CD4-positive, alpha-beta memory T cell (primary cell): ENCODE results near the gene RUVBL2. TPM values are rescaled to one million over a fixed set of nuclear protein-coding genes. Genes with fewer than 3 reads are reported as not detected.

ENCODE experiments used
- CTCF ChIA-PET: fragments of 350-600 bp; sonication (Branson Sonifier 250); formaldehyde crosslinking; loops from one replicate; lab custom pipeline; 2021; ENCODE audit warnings: inconsistent platforms; ENCODE audit not compliant: partially characterized antibody; lab: Charles Lee
- POLR2A ChIA-PET: fragments of 350-600 bp; sonication (Branson Sonifier 250); formaldehyde crosslinking; loops from one replicate; lab custom pipeline; 2021; ENCODE audit not compliant: partially characterized antibody; lab: Charles Lee
- DNase-seq, 5 donors: peaks; one replicate each; pipeline versions ENCODE4 v3.0.0 to v3.0.0-alpha.2; 2020 to 2022; ENCODE audit warnings: mixed read lengths in 1 of 5
- H3K27ac ChIP-seq: one replicate; pipeline ENCODE4 v1.7.0; 2013; ENCODE audit warnings: low read depth, low read length
- H3K27me3 ChIP-seq: 2 replicates; pipeline ENCODE4 v1.7.0; 2013; ENCODE audit warnings: mild to moderate bottlenecking, low read length, moderate library complexity; ENCODE audit not compliant: insufficient read depth
- H3K36me3 ChIP-seq: 2 replicates; pipeline ENCODE4 v1.7.0; 2013; ENCODE audit warnings: mild to moderate bottlenecking, low read length, moderate library complexity; ENCODE audit not compliant: insufficient read depth
- H3K4me1 ChIP-seq: 2 replicates; pipeline ENCODE4 v1.7.0; 2013; ENCODE audit warnings: mild to moderate bottlenecking, low read length, moderate library complexity; ENCODE audit not compliant: insufficient read depth
- H3K4me3 ChIP-seq, 2 donors: one replicate each; pipeline ENCODE4 v1.7.0; 2013; ENCODE audit warnings: low read length in 2 of 2, mild to moderate bottlenecking in 1 of 2
- H3K9me3 ChIP-seq, 2 donors: one replicate each; pipeline ENCODE4 v1.7.0; 2013; ENCODE audit warnings: low read length in 2 of 2, control low read depth in 1 of 2; ENCODE audit not compliant: control insufficient read depth in 1 of 2
- H3K27ac Mint-ChIP-seq, 7 donors: one replicate each; pipeline ENCODE4 v1.8.0; 2020 to 2021; ENCODE audit warnings: mixed read lengths in 7 of 7, mild to moderate bottlenecking in 6 of 7, inconsistent platforms in 3 of 7, moderate library complexity in 3 of 7
- H3K27me3 Mint-ChIP-seq, 2 donors: one replicate each; pipeline ENCODE4 v1.8.0; 2020 to 2021; ENCODE audit warnings: mixed read lengths in 2 of 2
- H3K36me3 Mint-ChIP-seq, 2 donors: one replicate each; pipeline ENCODE4 v1.8.0; 2020 to 2021; ENCODE audit warnings: mixed read lengths in 2 of 2, inconsistent platforms in 1 of 2, mild to moderate bottlenecking in 1 of 2
- H3K4me1 Mint-ChIP-seq, 4 donors: one replicate each; pipeline ENCODE4 v1.8.0; 2020 to 2021; ENCODE audit warnings: mixed read lengths in 4 of 4, mild to moderate bottlenecking in 1 of 4
- H3K4me3 Mint-ChIP-seq, 8 donors: one replicate each; pipeline ENCODE4 v1.8.0; 2020 to 2021; ENCODE audit warnings: mixed read lengths in 8 of 8, mild to moderate bottlenecking in 7 of 8, moderate library complexity in 6 of 8, inconsistent platforms in 3 of 8
- H3K9me3 Mint-ChIP-seq, 8 donors: one replicate each; pipeline ENCODE4 v1.8.0; 2020 to 2021; ENCODE audit warnings: mixed read lengths in 8 of 8, mild to moderate bottlenecking in 5 of 8, inconsistent platforms in 3 of 8, moderate library complexity in 1 of 8
- intact Hi-C: fragments of 100-400 bp; cut with micrococcal nuclease; formaldehyde crosslinking; loops from one replicate; pipeline ENCODE4 v1.15.1; 2023
- polyA plus RNA-seq, 2 donors: library from polyadenylated mRNA; unstranded; fragments of 300-500 nt; fragmentation: Illumina TruSeq; gene quantifications; one replicate each; pipeline ENCODE4 v1.2.3, GENCODE V29; 2021
- total RNA-seq, 2 experiments: library from RNA; stranded (reverse); gene quantifications; one replicate each; pipeline ENCODE4 v1.2.3, GENCODE V29; 2021

The RUVBL2 gene
- total and polyA plus RNA-seq, 4 experiments from 2014 or later: 27.9 to 51.9 (median 38.6) TPM

DNA sequence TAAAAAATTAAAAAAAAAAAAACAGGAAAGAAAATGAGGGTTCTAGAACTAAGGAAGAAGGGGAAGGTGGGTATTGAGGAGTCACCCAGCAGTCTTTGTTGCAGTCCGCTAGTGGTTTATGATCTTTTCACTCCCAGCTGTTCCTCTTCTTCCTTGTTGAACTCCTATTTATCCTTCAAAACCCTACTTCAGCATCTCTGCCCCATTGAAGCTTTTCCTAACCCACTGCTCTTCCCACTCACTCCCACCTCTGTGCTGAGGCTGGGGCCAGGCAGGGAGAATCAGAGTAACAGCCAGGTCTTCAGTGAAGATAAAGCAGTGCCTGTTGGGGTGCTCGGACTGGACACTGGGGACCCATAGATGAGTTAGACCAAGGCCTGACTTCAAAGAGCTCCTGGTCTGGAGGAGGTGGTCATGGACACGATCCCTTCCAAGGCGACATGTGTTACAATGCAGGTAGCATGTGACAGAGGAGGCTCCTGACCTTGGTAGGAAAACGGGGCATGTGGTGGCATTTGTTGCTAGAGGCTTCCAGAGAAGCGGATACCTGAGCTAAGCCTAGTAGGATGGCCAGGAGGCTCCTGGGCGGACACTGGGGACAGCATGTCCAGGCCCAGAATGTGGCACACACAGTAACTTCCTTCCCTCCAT is 11.4 kb downstream of the RUVBL2 start:
- no peaks in the 10 kb centered on the region for H3K27me3 Mint-ChIP-seq
- no peak overlapping the region for H3K27ac Mint-ChIP-seq
- peaks cover 0 to under 1% (median 0%) of the 10 kb centered on the region in 4 donors for H3K4me1 Mint-ChIP-seq
- DNase-seq: no peak
- peaks cover 12 to 34% of the 10 kb centered on the region in 2 donors for H3K36me3 Mint-ChIP-seq
- H3K9me3 Mint-ChIP-seq: no peaks in the 10 kb centered on the region
- Histone ChIP-seq H3K27ac (no peak overlapping the region), H3K9me3 (no peaks in the 10 kb centered on the region), H3K36me3 (peaks cover 11% of the 10 kb centered on the region), H3K4me1 (no peaks in the 10 kb centered on the region), H3K4me3 (no peak overlapping the region), H3K27me3 (no peaks in the 10 kb centered on the region)
- intact Hi-C loops: no loop called here
- H3K4me3 Mint-ChIP-seq: no peak overlapping the region
- ChIA-PET POLR2A (no interaction called here), CTCF (no interaction called here)

DNA sequence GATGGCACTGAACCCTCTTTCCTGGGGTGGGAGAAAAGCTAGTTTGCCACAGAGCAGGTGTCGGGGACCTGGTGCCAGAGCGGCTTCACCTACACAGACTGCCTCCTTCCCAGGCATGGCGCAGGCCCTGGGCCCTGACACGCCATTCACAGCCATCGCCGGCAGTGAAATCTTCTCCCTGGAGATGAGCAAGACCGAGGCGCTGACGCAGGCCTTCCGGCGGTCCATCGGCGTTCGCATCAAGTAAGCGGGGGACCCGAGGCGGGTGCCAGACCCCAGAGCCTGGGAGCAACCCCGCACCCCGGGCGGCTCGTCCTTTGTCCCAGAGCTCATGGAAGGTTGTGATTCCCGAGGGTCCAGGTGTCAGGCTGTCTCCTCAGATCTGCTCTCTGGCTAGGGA is 13.2 kb downstream of the RUVBL2 start:
- peaks cover 21 to 43% of the 10 kb centered on the region in 2 donors for H3K36me3 Mint-ChIP-seq

DNA sequence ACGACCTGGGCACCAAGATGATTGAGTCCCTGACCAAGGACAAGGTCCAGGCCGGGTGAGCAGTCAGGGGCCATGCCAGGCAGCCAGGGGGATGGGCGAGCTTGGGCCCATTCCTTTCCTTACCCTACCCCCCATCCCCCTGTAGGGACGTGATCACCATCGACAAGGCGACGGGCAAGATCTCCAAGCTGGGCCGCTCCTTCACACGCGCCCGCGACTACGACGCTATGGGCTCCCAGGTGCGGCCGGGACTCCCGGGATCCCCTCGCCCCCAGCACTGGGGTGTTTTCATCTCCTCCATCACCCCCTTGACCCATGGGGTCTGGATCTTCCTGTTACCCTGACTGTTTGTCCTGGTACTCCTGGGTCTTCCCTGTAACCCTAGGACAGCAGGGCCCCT is 16.1 kb downstream of the RUVBL2 start:
- Mint-ChIP-seq H3K36me3 (peaks cover 18 to 44% of the 10 kb centered on the region in 2 donors), H3K9me3 (no peaks in the 10 kb centered on the region), H3K27ac (no peak overlapping the region), H3K27me3 (no peaks in the 10 kb centered on the region), H3K4me1 (no peaks in the 10 kb centered on the region), H3K4me3 (no peak overlapping the region)
- Histone ChIP-seq H3K4me3 (no peak overlapping the region), H3K4me1 (no peaks in the 10 kb centered on the region), H3K9me3 (no peaks in the 10 kb centered on the region), H3K27me3 (no peaks in the 10 kb centered on the region), H3K36me3 (peaks cover 24% of the 10 kb centered on the region), H3K27ac (no peak overlapping the region)
- no peak for DNase-seq
- ChIA-PET CTCF (interaction anchor here (3.1 to 3.3 kb wide), 2 partner anchors 11 to 16 kb away, joined by 10 to 24 read pairs; partner anchors contain the start of genes GYS1 and RUVBL2), POLR2A (interaction anchor here (0.9 kb wide), 1 partner anchor 9 kb away, joined by 3 read pairs; no protein-coding TSS in a partner anchor)
- intact Hi-C loops: no loop called here

More for the DNA sequence above, 13.2 kb downstream of the RUVBL2 start:
- POLR2A ChIA-PET: no interaction called here
- Histone ChIP-seq H3K4me3 (no peak overlapping the region), H3K4me1 (no peaks in the 10 kb centered on the region), H3K36me3 (peaks cover 17% of the 10 kb centered on the region), H3K27me3 (no peaks in the 10 kb centered on the region), H3K9me3 (no peaks in the 10 kb centered on the region), H3K27ac (no peak overlapping the region)
- H3K27me3 Mint-ChIP-seq: no peaks in the 10 kb centered on the region
- no peaks in the 10 kb centered on the region for H3K9me3 Mint-ChIP-seq
- H3K4me3 Mint-ChIP-seq: no peak overlapping the region
- CTCF ChIA-PET: no interaction called here
- no peak for DNase-seq
- intact Hi-C loops: no loop called here
- H3K27ac Mint-ChIP-seq: no peak overlapping the region
- H3K4me1 Mint-ChIP-seq: no peaks in the 10 kb centered on the region

DNA sequence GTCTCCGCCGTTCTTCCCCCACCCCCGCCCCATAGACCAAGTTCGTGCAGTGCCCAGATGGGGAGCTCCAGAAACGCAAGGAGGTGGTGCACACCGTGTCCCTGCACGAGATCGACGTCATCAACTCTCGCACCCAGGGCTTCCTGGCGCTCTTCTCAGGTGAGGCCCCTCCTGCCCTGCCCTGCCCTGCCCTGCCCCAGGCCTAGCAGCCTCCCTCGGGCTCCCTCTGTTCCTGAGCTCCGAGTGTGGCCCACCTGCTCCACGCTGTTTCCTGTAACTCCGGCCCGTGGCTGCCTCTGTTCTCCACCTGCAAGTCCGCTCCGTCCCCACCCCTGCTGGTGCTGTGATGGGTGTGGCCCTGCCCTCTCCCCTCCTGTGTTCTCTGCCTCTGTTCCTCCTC is 16.8 kb downstream of the RUVBL2 start:
- no peaks in the 10 kb centered on the region for H3K27me3 Mint-ChIP-seq
- no peak for DNase-seq
- ChIA-PET POLR2A (interaction anchor here (0.9 kb wide), 1 partner anchor 8 kb away, joined by 3 read pairs; no protein-coding TSS in a partner anchor), CTCF (interaction anchor here (3.1 to 3.3 kb wide), 2 partner anchors 12 to 17 kb away, joined by 10 to 24 read pairs; partner anchors contain the start of genes GYS1 and RUVBL2)
- intact Hi-C loops: no loop called here
- Histone ChIP-seq H3K4me3 (no peak overlapping the region), H3K36me3 (peaks cover 19% of the 10 kb centered on the region), H3K9me3 (no peaks in the 10 kb centered on the region), H3K27ac (no peak overlapping the region), H3K4me1 (no peaks in the 10 kb centered on the region), H3K27me3 (no peaks in the 10 kb centered on the region)
- peaks cover 14 to 45% of the 10 kb centered on the region in 2 donors for H3K36me3 Mint-ChIP-seq
- H3K27ac Mint-ChIP-seq: no peak overlapping the region
- H3K4me3 Mint-ChIP-seq: no peak overlapping the region
- no peaks in the 10 kb centered on the region for H3K9me3 Mint-ChIP-seq
- H3K4me1 Mint-ChIP-seq: no peaks in the 10 kb centered on the region

DNA sequence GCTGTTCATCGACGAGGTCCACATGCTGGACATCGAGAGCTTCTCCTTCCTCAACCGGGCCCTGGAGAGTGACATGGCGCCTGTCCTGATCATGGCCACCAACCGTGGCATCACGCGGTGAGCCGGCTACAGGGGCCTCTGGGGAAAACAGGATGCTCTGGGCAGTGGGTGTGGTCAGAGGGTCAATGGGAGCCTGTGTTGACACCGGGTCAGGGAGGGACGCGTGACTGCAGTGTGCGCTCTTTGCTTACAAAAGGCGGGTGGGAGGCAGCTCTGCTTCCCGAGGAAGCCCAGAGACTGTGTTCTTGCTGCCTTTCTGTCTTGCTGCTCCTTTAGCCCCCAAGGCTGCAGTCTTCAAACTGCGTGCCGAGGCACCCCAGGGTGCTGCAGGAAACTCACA is 17.5 kb downstream of the RUVBL2 start:
- Histone ChIP-seq H3K9me3 (no peaks in the 10 kb centered on the region), H3K27me3 (no peaks in the 10 kb centered on the region), H3K27ac (no peak overlapping the region), H3K4me3 (no peak overlapping the region), H3K4me1 (no peaks in the 10 kb centered on the region), H3K36me3 (peaks cover 19% of the 10 kb centered on the region)
- ChIA-PET POLR2A (no interaction called here), CTCF (interaction anchor here (3.1 kb wide), 1 partner anchor 18 kb away, joined by 10 read pairs; the partner anchor contains the start of genes GYS1 and RUVBL2)
- Mint-ChIP-seq H3K4me1 (no peaks in the 10 kb centered on the region), H3K27ac (no peak overlapping the region), H3K27me3 (no peaks in the 10 kb centered on the region), H3K9me3 (no peaks in the 10 kb centered on the region), H3K4me3 (no peak overlapping the region), H3K36me3 (peaks cover 14 to 43% of the 10 kb centered on the region in 2 donors)
- intact Hi-C loops: no loop called here
- DNase-seq: no peak

DNA sequence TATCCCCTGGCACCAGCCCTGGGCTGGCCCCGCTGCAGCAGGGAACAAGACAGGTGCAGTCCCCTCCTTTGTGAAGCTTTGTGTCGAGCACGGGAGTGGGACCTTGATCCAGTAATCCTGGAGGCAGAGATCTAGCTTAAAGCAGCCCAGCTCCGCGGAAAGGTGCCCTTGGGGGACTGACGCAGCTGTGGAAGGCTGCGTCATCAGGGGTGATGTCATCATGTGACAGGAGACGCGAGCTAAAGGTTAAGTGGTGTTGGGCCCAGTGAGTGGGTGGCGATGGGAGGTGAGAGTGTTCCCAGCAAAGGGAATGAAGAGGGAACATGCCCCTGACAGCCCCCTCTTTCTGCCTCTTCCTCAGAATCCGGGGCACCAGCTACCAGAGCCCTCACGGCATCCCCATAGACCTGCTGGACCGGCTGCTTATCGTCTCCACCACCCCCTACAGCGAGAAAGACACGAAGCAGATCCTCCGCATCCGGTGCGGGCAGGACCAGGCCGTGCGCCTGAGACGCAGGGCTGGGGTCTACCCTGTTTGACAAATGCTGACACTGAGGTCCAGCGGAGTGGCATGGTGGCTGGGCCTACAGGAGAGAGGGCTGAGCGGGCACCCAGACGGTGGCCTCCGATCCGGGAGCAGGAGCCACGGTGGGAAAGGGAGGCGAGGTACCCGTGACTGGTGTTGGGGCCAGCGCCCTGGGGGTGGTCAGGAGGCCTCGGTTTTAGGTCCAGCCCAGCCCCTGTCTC is 20.6 kb downstream of the RUVBL2 start:
- Mint-ChIP-seq H3K36me3 (peaks cover 14 to 34% of the 10 kb centered on the region in 2 donors), H3K27ac (peak overlapping the region in 3 of 7 donors; percentile 47 to 73 (median 57)), H3K27me3 (peaks cover 0 to 3% of the 10 kb centered on the region in 2 donors), H3K9me3 (no peaks in the 10 kb centered on the region), H3K4me1 (peaks cover 6 to 17% (median 8%) of the 10 kb centered on the region in 4 donors), H3K4me3 (no peak overlapping the region)
- no peak for DNase-seq
- intact Hi-C loops: no loop called here
- ChIA-PET CTCF (interaction anchor here (1.1 to 1.8 kb wide), 3 partner anchors 15 to 21 kb away, joined by 5 to 6 read pairs (median 6); partner anchors contain the start of genes GYS1 and RUVBL2), POLR2A (interaction anchor here (0.6 kb wide), 1 partner anchor 11 kb away, joined by 4 read pairs; no protein-coding TSS in a partner anchor)
- H3K36me3 ChIP-seq: peaks cover 12% of the 10 kb centered on the region
- H3K4me1 ChIP-seq: peaks cover 10% of the 10 kb centered on the region
- H3K4me3 ChIP-seq: no peak overlapping the region
- no peaks in the 10 kb centered on the region for H3K9me3 ChIP-seq
- H3K27me3 ChIP-seq: no peaks in the 10 kb centered on the region
- H3K27ac ChIP-seq: no peak overlapping the region

DNA sequence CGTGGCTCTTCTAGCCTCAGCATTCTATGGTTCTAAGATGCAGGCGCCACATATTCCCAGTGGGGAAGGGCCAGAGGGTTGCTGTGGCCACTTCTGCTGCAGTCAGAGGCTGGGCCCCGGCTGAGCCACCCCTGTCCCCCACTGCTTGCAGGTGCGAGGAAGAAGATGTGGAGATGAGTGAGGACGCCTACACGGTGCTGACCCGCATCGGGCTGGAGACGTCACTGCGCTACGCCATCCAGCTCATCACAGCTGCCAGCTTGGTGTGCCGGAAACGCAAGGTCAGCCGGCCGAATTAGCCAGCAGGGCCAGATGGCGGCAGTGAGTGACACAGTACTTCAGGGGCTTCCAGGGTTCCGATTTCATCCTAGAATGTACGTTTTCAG is 21.2 kb downstream of the RUVBL2 start:
- H3K27ac ChIP-seq: no peak overlapping the region
- Mint-ChIP-seq H3K4me3 (no peak overlapping the region), H3K36me3 (peaks cover 14 to 31% of the 10 kb centered on the region in 2 donors), H3K27ac (peak overlapping the region in 1 of 7 donors; percentile 13), H3K27me3 (peaks cover 0 to 3% of the 10 kb centered on the region in 2 donors), H3K9me3 (no peaks in the 10 kb centered on the region), H3K4me1 (peaks cover 6 to 22% (median 12%) of the 10 kb centered on the region in 4 donors)
- no peaks in the 10 kb centered on the region for H3K9me3 ChIP-seq
- peaks cover 12% of the 10 kb centered on the region for H3K36me3 ChIP-seq
- POLR2A ChIA-PET: no interaction called here
- CTCF ChIA-PET: no interaction called here
- no peak overlapping the region for H3K4me3 ChIP-seq
- no peaks in the 10 kb centered on the region for H3K27me3 ChIP-seq
- no peak for DNase-seq
- intact Hi-C loops: no loop called here
- peaks cover 10% of the 10 kb centered on the region for H3K4me1 ChIP-seq
